Type B pancreatic cell (in vitro differentiated cells): ENCODE measurements around the gene ZNF491. TPM values are rescaled to one million over a fixed set of nuclear protein-coding genes. Genes with fewer than 3 reads are reported as not detected.
"Not testable (repeated sequence)": the region's sequence is repeated elsewhere in the genome, so short reads cannot be mapped to it uniquely, and the experiment has no call there.

Experiments used
- DNase-seq: peaks from one replicate; pipeline ENCODE4 v3.0.0; 2021; ENCODE audit warnings: mixed read lengths; ENCODE audit not compliant: unreplicated experiment; ENCODE audit errors: extremely low spot score
- H3K27ac Mint-ChIP-seq: 2 replicates; pipeline ENCODE4 v1.8.0; 2021; ENCODE audit warnings: mild to moderate bottlenecking, mixed read lengths
- H3K27me3 Mint-ChIP-seq: 2 replicates; pipeline ENCODE4 v1.8.0; 2021; ENCODE audit warnings: mixed read lengths
- H3K36me3 Mint-ChIP-seq: 2 replicates; pipeline ENCODE4 v1.8.0; 2021; ENCODE audit warnings: mixed read lengths
- H3K4me1 Mint-ChIP-seq: one replicate; pipeline ENCODE4 v1.8.0; 2021; ENCODE audit warnings: mixed read lengths; ENCODE audit not compliant: unreplicated experiment
- H3K4me3 Mint-ChIP-seq: 2 replicates; pipeline ENCODE4 v1.8.0; 2021; ENCODE audit warnings: mild to moderate bottlenecking, mixed read lengths
- H3K9me3 Mint-ChIP-seq: 2 replicates; pipeline ENCODE4 v1.8.0; 2021; ENCODE audit warnings: mixed read lengths
- total RNA-seq: library from RNA; stranded (reverse); gene quantifications from 2 replicates; pipeline ENCODE4 v1.2.1, GENCODE V29; 2021; ENCODE audit warnings: low replicate concordance
- TF ChIP-seq, protein P1 (sequence below): fragments of 200-600 bp; sonication (generic); conservative IDR thresholded peaks from 2 replicates; pipeline ENCODE4 v1.5.0; 2021; ENCODE audit warnings: antibody characterized with exemption, mild to moderate bottlenecking

The ZNF491 gene
- total RNA-seq, 1 donor from 2014 or later: 8.8 TPM

DNA sequence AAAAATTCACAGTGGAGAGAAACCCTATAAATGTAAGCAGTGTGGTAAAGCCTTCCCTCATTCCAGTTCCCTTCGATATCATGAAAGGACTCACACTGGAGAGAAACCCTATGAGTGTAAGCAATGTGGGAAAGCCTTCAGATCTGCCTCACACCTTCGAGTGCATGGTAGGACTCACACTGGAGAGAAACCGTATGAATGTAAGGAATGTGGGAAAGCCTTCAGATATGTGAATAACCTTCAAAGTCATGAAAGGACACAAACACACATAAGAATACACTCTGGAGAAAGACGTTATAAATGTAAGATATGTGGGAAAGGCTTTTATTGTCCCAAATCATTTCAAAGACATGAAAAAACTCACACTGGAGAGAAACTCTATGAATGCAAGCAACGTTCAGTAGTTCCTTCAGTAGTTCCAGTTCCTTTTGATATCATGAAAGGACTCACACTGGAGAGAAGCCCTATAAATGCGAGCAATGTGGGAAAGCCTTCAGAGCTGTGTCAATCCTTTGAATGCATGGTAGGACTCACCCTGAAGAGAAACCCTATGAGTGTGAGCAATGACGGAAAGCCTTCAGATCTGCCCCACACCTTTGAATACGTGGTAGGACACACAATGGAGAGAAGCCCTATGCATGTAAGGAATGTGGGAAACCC is 34.1 kb downstream of the ZNF491 start:
- TF ChIP-seq, protein P1, sequence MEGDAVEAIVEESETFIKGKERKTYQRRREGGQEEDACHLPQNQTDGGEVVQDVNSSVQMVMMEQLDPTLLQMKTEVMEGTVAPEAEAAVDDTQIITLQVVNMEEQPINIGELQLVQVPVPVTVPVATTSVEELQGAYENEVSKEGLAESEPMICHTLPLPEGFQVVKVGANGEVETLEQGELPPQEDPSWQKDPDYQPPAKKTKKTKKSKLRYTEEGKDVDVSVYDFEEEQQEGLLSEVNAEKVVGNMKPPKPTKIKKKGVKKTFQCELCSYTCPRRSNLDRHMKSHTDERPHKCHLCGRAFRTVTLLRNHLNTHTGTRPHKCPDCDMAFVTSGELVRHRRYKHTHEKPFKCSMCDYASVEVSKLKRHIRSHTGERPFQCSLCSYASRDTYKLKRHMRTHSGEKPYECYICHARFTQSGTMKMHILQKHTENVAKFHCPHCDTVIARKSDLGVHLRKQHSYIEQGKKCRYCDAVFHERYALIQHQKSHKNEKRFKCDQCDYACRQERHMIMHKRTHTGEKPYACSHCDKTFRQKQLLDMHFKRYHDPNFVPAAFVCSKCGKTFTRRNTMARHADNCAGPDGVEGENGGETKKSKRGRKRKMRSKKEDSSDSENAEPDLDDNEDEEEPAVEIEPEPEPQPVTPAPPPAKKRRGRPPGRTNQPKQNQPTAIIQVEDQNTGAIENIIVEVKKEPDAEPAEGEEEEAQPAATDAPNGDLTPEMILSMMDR: no peak
- H3K4me3 Mint-ChIP-seq: no peak overlapping the region
- peaks cover 75% of the 10 kb centered on the region for H3K36me3 Mint-ChIP-seq
- H3K27me3 Mint-ChIP-seq: no peaks in the 10 kb centered on the region
- no peak for DNase-seq
- peaks cover 33% of the 10 kb centered on the region for H3K9me3 Mint-ChIP-seq
- no peaks in the 10 kb centered on the region for H3K4me1 Mint-ChIP-seq
- no peak overlapping the region for H3K27ac Mint-ChIP-seq

DNA sequence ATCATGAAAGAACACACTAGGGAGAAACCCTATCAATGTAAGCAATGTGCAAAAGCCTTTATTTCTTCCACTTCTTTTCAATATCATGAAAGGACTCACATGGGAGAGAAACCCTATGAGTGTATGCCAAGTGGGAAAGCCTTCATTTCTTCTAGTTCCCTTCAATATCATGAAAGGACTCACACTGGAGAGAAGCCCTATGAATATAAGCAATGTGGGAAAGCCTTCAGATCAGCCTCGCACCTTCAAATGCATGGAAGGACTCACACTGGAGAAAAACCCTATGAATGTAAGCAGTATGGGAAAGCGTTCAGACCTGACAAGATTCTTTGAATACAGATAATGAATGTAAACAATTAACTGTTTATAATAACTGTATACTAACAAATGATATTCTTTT is 35.2 kb downstream of the ZNF491 start:
- Mint-ChIP-seq H3K4me1 (no peaks in the 10 kb centered on the region), H3K4me3 (no peak overlapping the region), H3K27ac (no peak overlapping the region), H3K9me3 (peaks cover 30% of the 10 kb centered on the region), H3K36me3 (peaks cover 64% of the 10 kb centered on the region), H3K27me3 (no peaks in the 10 kb centered on the region)
- no peak for DNase-seq
- TF ChIP-seq, protein P1: no peak

DNA sequence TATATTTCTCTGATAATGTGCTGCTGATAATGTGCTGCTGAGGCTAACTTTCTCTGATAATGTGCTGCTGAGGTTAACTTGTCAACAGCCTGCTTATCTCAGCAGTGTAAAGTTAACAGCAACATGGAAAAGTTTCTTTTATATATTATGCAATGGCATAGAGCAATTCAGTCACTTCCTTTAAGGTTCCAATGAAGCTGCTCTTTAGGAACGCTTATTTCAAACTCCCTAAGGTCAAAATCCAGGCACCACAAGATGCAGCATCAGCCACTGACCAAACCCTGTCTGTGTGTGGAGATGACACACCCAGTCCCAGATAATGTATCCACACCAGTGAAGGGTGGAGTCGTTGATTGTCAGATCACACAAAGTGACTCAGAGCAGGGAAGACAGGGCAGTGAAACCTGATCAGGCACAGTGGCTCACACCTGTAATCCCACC is 37.3 kb downstream of the ZNF491 start:
- not testable (repeated sequence) for DNase-seq, H3K4me1 Mint-ChIP-seq, H3K27me3 Mint-ChIP-seq
- H3K4me3 Mint-ChIP-seq: peak overlapping the region; percentile 45
- H3K36me3 Mint-ChIP-seq: peaks cover 46% of the 10 kb centered on the region
- H3K27ac Mint-ChIP-seq: peak overlapping the region; percentile 72
- peaks cover 23% of the 10 kb centered on the region for H3K9me3 Mint-ChIP-seq

DNA sequence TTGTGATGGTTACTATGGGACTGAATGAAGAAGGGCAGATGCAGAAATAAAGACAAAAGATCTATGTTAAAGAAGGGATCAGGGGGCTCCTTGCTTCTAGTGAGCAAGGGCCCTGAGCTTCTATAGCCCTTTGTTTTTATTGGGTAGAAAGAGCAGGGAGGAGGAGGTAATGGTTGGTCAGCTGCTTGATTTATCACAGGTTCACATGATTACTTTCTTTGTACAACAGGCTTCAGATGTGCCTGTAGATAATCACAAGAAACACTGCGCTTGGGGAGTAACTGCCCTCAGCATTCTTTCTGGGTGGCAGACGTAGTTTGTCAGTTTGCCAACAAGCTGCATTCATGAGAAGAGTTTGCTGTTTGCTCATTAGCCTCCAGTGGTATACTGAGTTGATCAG is 45.4 kb downstream of the ZNF491 start:
- TF ChIP-seq, protein P1: no peak
- Mint-ChIP-seq H3K9me3 (no peaks in the 10 kb centered on the region), H3K4me3 (no peak overlapping the region)

DNA sequence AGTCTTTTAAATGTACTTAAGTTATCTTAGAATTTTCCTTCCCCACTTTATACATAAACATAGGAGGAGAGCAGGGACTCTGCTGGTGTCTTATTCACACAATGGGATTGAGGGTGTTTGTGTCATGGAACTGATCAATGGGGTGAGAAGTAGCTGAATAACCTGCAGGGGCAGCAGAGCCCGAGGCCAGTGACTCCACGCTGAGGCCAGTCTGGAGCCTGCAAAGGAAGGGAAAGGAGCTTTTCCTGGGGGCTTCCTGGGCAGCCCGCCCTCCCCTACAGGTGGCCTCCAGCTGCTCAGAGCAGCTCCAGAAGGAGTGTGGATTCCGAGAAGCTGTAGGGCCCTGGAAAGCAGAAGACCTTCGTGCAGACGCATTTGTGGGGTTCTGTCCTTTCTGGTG is 49.3 kb downstream of the ZNF491 start:
- not testable (repeated sequence) for H3K36me3 Mint-ChIP-seq, H3K9me3 Mint-ChIP-seq, H3K4me3 Mint-ChIP-seq, H3K27ac Mint-ChIP-seq, H3K27me3 Mint-ChIP-seq, DNase-seq, H3K4me1 Mint-ChIP-seq

More for the DNA sequence above, 45.4 kb downstream of the ZNF491 start:
- no peak for DNase-seq
- H3K4me1 Mint-ChIP-seq: no peaks in the 10 kb centered on the region
- no peaks in the 10 kb centered on the region for H3K27me3 Mint-ChIP-seq
- no peaks in the 10 kb centered on the region for H3K36me3 Mint-ChIP-seq
- H3K27ac Mint-ChIP-seq: no peak overlapping the region

DNA sequence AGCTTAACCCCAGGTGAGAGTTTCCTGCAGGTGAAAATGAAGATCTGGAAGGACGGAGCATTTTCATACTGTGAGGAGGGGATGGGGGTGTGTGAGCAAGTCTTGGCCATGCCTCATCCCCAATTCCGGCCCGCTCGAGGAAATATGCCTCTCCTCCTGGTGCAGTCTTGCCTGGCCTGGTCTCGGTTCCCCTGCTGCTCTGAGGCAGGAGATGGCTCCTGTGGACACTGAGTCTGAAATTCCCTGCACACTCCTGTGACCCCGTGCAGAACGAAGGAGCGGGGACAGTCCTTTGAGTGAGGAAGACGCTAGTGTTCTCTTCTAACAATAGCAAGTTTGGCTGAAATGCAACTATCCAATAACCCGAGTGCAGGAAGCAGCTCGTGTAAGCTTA is 49.9 kb downstream of the ZNF491 start:
- TF ChIP-seq, protein P1: no peak
- H3K27me3 Mint-ChIP-seq: no peaks in the 10 kb centered on the region
- H3K4me1 Mint-ChIP-seq: no peaks in the 10 kb centered on the region
- no peak for DNase-seq
- H3K36me3 Mint-ChIP-seq: no peaks in the 10 kb centered on the region
- peak overlapping the region; percentile 76 for H3K4me3 Mint-ChIP-seq
- H3K9me3 Mint-ChIP-seq: peaks cover 5% of the 10 kb centered on the region
- H3K27ac Mint-ChIP-seq: no peak overlapping the region
